ENCODE measurements around the gene NEDD9. TPM values are rescaled to one million over a fixed set of nuclear protein-coding genes. Genes with fewer than 3 reads are reported as not detected.

NEDD9 gene, protein sequence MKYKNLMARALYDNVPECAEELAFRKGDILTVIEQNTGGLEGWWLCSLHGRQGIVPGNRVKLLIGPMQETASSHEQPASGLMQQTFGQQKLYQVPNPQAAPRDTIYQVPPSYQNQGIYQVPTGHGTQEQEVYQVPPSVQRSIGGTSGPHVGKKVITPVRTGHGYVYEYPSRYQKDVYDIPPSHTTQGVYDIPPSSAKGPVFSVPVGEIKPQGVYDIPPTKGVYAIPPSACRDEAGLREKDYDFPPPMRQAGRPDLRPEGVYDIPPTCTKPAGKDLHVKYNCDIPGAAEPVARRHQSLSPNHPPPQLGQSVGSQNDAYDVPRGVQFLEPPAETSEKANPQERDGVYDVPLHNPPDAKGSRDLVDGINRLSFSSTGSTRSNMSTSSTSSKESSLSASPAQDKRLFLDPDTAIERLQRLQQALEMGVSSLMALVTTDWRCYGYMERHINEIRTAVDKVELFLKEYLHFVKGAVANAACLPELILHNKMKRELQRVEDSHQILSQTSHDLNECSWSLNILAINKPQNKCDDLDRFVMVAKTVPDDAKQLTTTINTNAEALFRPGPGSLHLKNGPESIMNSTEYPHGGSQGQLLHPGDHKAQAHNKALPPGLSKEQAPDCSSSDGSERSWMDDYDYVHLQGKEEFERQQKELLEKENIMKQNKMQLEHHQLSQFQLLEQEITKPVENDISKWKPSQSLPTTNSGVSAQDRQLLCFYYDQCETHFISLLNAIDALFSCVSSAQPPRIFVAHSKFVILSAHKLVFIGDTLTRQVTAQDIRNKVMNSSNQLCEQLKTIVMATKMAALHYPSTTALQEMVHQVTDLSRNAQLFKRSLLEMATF
- total RNA-seq = 10 to 100 TPM; 34.6 to 82.7 (median 72.3) TPM

DNA sequence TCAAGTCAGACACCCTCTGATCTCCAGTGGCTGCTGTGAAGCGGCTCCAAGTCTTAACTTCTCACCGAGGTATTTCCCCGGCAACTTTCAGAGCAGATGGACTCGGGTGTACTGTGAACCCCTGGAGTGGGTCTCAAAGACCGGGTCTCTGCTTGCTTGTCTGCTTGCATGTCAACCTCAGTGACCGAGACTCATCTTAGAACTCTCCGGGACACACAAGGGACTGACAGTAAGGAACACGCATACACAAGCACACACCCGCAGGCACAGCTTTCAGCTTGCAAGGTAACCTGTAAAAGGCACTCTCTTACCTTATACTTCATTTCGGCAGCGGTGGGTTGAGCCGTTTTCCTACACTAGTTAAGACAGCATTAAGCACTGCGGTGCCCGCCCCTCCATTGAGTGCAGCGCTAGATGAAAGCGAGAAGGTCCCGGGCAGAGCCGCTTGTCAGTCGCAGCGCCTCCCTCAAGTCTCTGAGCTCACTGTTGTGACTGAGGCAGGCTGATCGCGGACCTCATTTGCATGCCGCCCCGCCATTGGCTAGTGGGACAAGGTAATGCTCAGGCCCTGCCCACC, at the start of gene NEDD9:
TSS of gene NEDD9 (minus strand) at position 476 of the 577 bp plus-strand sequence. CDS start at position 323, 153 bp downstream.
- in situ Hi-C loops (cut with MboI; ENCODE audit: low pct_ligation_motif_present in 1 of 4, low pct_unique_long_range_greater_than_20kb in 1 of 4, low sequenced_read_pairs in 3 of 4) (no loop called here), intact Hi-C loops (cut with DNase I; ENCODE audit: low total_unique reads) (no loop called here)
- DNase-seq = peak; percentile 99
- Histone ChIP-seq H3K4me1 (peaks cover 7 to 32% (median 22%) of the 10 kb centered on the region in 4 donors), H3K27me3 (no peaks in the 10 kb centered on the region), H3K4me3 (peak within 1 kb of the TSS; percentile 38 to 80 (median 62)), H3K36me3 (no peaks in the 10 kb centered on the region), H3K27ac (peak within 1 kb of the TSS; percentile 89 to 94 (median 93)), H3K9me3 (no peaks in the 10 kb centered on the region)
- TF ChIP-seq CTCF (IDR thresholded peaks at IDR 0.05) (no peak), POLR2AphosphoS5 (IDR thresholded peaks at IDR 0.05) (peak; percentile 100), POLR2A (IDR thresholded peaks at IDR 0.05) (peak; percentile 99), EP300 (IDR thresholded peaks at IDR 0.05; ENCODE audit: low read depth) (no peak)
- WGBS, 2 donors (ENCODE audit: low coverage in 1 of 2) = 0% methylated on average over 2 to 24 of the region's 24 CpGs

GRCh38 chr6:11282245-11282644, 49.8 kb upstream of the NEDD9 start:
- H3K4me3 ChIP-seq = no peak overlapping the region
- H3K9me3 ChIP-seq = peaks cover 0 to 5% of the 10 kb centered on the region in 2 donors
- TF ChIP-seq POLR2A (IDR thresholded peaks at IDR 0.05) (no peak), POLR2AphosphoS5 (IDR thresholded peaks at IDR 0.05) (no peak)
- peak overlapping the region; percentile 42 to 78 (median 70) for H3K27ac ChIP-seq
- no peaks in the 10 kb centered on the region for H3K36me3 ChIP-seq
- intact Hi-C loops (cut with DNase I; ENCODE audit: low total_unique reads) = no loop called here
- 98 to 100% methylated on average over 2 of the region's 2 CpGs for WGBS, 2 donors (ENCODE audit: low coverage in 1 of 2)
- DNase-seq = no peak
- in situ Hi-C loops (cut with MboI; ENCODE audit: low pct_ligation_motif_present in 1 of 4, low pct_unique_long_range_greater_than_20kb in 1 of 4, low sequenced_read_pairs in 3 of 4) = no loop called here
- peaks cover 0 to 50% (median 23%) of the 10 kb centered on the region in 4 donors for H3K4me1 ChIP-seq
- H3K27me3 ChIP-seq = no peaks in the 10 kb centered on the region

DNA sequence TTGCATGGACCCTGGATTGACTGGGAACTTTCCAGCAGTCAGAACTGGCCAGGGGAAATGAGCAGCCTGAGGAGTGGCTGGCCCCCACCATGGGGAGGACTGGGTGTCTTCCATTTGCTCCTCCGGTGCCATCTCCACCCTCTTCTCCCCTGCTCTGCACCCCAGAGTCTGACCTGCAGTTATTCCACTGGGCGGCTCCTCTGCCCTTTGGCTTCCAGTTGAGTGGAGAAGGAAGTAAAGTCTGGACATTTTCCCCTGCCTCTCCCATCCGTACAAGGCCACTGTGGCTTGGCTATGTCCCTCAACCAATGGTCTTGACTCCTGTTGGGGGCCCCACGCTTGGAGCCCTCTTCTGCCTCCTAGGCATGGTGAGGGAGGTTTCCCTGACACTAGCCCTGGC, 47.9 kb upstream of the NEDD9 start:
- Histone ChIP-seq H3K4me1 (peaks cover under 1 to 65% (median 34%) of the 10 kb centered on the region in 4 donors), H3K9me3 (no peaks in the 10 kb centered on the region), H3K36me3 (no peaks in the 10 kb centered on the region), H3K4me3 (no peak overlapping the region), H3K27me3 (no peaks in the 10 kb centered on the region), H3K27ac (peak overlapping the region in 2 of 4 donors; percentile 20 to 52)
- in situ Hi-C loops (cut with MboI; ENCODE audit: low pct_ligation_motif_present in 1 of 4, low pct_unique_long_range_greater_than_20kb in 1 of 4, low sequenced_read_pairs in 3 of 4) (no loop called here), intact Hi-C loops (cut with DNase I; ENCODE audit: low total_unique reads) (no loop called here)
- 84% methylated on average over 4 of the region's 4 CpGs; no CpG with 5 or more reads in 1 of the 2 donors for WGBS, 2 donors (ENCODE audit: low coverage in 1 of 2)
- no peak for DNase-seq
- TF ChIP-seq CTCF (IDR thresholded peaks at IDR 0.05) (no peak), POLR2AphosphoS5 (IDR thresholded peaks at IDR 0.05) (no peak), EP300 (IDR thresholded peaks at IDR 0.05; ENCODE audit: low read depth) (no peak), POLR2A (IDR thresholded peaks at IDR 0.05) (no peak)

- TF ChIP-seq POLR2A (IDR thresholded peaks at IDR 0.05) (no peak), POLR2AphosphoS5 (IDR thresholded peaks at IDR 0.05) (no peak), CTCF (IDR thresholded peaks at IDR 0.05) (no peak), EP300 (IDR thresholded peaks at IDR 0.05; ENCODE audit: low read depth) (no peak)
- H3K27ac ChIP-seq = peak overlapping the region in 2 of 4 donors; percentile 6 to 30
- H3K36me3 ChIP-seq = no peaks in the 10 kb centered on the region
- in situ Hi-C loops (cut with MboI; ENCODE audit: low pct_ligation_motif_present in 1 of 4, low pct_unique_long_range_greater_than_20kb in 1 of 4, low sequenced_read_pairs in 3 of 4) (no loop called here), intact Hi-C loops (cut with DNase I; ENCODE audit: low total_unique reads) (no loop called here)
- no peaks in the 10 kb centered on the region for H3K27me3 ChIP-seq
- H3K4me1 ChIP-seq = peaks cover 7 to 73% (median 39%) of the 10 kb centered on the region in 4 donors
- DNase-seq = no peak
- no peak overlapping the region for H3K4me3 ChIP-seq
- H3K9me3 ChIP-seq = no peaks in the 10 kb centered on the region
- 92 to 95% methylated on average over 16 to 17 of the region's 17 CpGs for WGBS, 2 donors (ENCODE audit: low coverage in 1 of 2)
Measured at GRCh38 chr6:11279284-11279689, 46.8 kb upstream of the NEDD9 start.
